ENCODE measurements around the gene HS1BP3.
A peak's percentile ranks its signal among the peaks of the same experiment; 100 is the strongest.

HS1BP3 gene

DNA sequence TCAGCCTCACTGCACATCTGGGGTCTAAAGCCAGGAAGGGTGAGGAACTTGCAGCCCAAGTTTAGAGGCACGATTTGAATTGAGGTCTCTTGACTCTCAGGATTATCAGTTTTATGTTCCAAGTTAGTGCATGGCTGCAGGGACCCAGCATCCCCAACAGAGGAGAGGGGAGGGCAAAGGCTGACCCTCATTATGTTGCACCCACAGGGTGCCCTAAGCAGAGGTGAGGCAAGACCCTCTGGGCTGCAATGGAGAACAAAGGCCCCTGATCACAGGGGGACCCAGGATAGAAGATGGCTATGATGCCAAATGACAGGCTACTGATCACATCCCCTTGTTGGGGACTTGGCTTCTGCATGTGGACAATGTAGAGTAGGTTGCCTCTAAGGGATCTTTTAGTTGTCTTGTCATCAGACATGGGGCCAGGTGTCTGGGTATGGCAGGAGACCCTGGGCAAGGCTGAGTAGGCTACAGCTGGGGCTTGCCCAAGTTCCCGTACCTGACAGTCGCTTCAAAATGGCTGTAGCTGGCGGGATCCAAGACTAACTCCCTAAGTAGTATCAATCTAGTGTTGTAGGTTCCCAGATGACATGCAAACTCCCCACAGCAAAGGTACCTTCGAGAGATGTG lies 11.5 kb upstream of the HS1BP3 start:
- DNase-seq: no peak

- DNase-seq: peak; percentile 15
These were observed 10.8 kb upstream of the HS1BP3 start for GRCh38 chr2:20661421-20662307.

DNA sequence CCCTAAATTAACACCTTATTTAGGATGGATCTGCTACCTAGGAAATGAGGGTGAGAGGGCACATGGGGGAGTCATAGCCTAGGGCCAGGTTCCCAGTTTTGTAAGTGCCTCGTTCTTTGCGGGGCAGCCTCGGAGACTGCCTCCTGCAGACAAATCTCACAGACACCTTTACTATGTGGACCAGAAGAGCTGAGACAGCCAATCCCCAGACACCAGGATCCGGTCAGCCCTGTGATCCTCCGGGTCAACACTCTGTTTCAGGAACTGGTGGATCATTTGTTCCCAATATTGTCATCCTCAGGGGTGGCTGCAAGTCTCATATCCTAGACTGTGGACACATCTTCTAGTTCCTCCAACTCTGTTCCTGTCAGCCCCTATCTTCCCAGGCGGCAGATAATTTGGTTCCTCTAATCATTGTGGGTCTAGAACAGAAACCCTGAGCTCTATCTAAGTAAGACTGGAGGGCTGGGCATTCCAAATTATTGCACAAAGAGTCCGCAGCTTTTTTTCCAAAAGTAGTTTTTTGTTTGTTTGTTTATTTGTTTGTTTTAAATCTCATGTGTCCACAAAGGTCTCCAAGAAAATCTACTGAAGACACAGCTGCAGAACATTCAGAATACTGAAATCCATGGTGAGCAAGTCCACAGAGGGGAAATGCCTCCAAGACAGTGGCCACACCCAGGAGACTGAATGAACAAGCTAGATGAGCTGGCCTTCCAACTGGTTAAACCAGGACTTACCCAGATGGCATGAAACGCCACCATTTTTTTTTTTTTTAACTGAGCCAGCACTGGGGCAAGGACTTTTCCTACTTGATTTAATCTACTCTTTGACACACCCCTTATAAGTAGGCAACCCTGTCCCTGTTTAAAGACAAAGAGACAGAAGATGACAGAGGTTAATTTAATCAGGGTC lies 9.9 kb upstream of the HS1BP3 start:
- DNase-seq: no peak

DNA sequence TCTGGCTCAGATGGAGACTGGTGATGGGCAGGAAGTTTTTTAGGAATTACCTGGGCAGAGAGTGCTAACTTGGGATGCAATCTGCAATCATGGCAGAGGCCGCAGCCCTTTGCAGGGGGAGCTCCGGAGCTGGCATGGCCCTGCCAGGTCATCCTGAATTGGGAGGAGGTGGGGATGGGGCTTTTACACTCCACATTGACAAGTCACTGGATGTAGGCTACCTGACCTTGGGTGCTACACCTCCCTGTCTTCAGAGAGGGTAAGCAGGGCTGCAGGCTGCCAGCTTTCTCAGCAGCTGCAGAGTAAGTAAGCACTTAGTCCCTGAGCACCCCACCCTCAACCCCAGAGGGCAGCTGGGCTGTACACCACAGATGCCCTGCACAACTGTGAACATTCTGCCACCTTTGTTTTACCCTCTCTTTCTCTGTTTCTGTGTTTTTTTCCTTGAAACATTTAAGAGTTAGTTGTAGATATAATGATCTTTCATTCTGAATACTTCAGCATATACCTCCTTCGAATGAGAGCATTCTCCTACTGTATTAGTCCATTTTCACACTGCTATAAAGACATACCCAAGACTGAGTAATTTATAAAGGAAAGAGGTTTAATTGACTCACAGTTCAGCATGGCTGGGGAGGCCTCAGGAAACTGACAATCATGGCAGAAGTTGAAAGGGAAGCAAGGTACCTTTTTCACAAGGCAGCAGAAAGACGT lies 6.8 kb upstream of the HS1BP3 start:
- no peak for DNase-seq

DNA sequence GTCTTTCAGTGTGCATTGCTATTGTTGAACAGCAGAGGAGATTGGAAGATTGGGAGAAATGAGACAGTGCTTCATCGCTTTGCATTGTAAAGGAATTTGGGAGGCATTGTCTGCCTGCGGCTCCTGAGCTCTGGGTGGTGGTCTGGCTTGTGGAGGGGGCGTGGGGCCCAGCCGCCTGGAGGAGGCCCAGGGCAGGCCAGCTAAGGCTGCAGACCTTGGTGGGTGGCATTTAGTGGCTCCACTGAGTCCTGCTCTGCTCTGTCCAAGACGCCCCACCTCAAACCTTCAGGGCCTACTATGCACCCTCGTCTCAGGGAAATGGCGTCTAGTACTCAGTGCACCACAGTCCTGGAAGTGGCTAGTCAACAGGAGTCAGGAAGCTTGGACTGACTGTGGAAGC lies 5.7 kb upstream of the HS1BP3 start:
- no peak for DNase-seq

DNA sequence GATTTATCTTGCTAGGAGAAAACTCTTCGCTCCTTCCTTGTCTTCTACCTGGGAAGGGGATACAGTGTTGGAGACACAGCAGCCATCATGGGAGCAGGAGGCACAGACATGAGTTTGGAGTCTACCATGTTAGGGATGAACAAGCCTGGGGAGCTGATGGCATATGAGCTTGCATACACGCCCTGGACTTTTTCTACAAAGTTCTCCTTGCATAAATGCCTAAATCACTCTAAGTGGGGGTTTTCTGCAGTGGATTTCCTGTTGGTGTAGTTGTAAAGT lies 3.6 kb upstream of the HS1BP3 start:
- DNase-seq: no peak

GRCh38 chr2:20653695-20654534 lies 3.0 kb upstream of the HS1BP3 start:
- peak; percentile 86 for DNase-seq

DNA sequence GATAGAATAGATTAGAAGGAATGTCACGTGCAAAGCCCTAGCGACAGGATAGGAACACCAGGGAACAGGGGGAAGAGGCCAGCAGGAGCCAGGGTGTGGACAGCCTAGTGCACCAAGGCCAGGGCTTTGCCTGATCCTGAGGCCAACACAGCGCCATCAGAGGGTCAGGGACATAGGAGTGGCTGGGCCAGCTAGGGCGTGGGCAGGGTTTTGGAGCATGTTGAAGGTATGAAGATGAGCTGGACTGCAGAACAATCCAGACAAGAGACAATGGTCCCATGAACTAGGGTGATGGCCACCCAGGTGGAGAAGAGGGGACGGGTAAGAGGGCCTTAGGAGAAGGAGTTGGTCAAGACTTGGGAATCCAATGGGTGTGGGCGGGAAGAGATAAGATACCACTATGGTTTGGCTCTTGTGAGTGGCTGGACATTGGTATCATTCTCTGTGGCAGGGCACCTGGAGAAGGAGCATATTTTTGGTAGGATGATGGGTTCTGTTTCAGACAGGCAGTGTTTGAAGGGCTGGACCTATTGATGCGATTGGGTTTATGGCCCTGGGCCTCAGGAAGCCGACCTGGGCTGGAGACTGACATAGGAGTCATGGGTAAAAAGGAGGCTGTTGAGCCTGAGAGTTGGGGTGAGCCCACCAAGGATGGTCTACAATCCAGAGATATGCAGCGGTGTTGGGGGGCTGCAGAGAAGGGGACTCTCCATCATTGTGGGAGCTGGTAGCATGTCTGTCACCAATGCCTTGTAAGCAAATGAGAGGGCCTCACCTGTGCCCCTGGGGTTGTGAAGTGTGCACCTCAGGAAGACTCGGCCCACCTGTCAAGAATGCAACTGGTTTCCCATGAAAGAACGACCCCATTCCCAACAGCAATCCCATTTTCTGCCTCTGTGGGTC lies 2.0 kb upstream of the HS1BP3 start:
- no peak for DNase-seq

GRCh38 chr2:20652141-20652540 lies 1.2 kb upstream of the HS1BP3 start:
- DNase-seq: no peak

- no peak for DNase-seq
These were observed 817 bp upstream of the HS1BP3 start for GRCh38 chr2:20651731-20652099.

DNA sequence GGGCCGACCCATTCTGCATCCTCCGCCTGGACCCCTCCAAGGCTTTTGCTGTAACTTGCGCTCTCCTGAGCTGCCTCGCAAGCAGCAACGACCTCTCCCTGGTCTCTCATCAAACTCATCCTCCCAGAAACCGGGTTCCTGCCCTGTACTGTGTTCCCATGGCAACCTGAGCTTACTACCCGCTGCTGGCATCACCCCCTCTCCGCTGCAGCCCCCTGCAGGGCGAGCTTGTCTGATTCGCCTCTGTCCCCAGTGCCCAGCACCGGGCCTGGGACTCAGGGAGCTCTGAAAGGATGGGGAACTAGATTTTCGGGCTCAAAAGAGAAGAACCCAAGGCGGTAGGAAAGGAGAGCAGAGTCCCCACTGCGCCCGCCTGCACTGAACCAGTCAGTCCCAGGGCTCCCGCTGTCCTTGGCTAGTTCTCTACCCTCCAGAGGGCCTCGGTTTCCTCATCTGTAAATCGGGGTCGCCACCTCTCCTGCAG lies 463 bp downstream of the HS1BP3 start:
- DNase-seq: no peak

DNA sequence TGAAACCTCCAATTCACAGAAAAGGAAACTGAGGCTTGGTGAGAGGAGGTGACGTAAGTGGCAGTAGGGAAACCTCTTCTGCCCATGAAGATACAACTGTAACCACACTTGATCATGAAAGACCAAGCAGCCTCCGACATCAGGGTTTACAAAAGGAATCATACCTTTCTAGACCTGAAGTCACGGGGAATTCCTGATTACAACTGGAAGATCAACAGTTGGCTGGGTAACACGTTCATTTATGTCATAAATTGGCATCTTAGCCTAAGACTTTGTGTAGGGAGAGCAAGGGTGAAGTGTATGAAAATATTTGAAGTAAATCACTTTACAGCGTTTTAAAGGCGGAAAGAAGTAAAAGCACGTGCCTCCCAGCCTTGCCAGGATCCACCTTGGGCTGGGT lies 922 bp downstream of the HS1BP3 start:
- DNase-seq: no peak

- DNase-seq: no peak
These were observed 1.3 kb downstream of the HS1BP3 start for GRCh38 chr2:20649576-20649975.

GRCh38 chr2:20648831-20649230 lies 2.1 kb downstream of the HS1BP3 start:
- DNase-seq: no peak

- no peak for DNase-seq
These were observed 2.7 kb downstream of the HS1BP3 start for GRCh38 chr2:20648206-20648605.

DNA sequence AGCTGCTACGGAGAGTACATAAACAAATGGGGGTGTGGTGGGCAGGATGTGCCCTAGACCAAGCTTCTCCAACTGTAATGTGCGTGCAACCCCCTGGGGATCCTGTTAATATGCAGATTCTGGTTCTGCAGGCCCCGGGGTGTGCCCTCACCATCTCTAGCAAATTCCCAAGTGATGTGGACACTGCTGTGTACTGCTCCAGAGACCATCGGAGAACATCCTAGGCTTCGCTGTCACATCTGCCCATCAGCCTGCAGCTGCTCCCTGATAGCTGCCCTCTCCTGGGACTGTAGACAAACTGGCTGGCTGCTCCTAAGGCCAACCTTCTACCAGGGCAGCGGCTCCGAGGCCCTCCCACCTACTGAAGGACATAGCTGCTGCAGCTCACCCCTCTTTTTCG lies 3.2 kb downstream of the HS1BP3 start:
- no peak for DNase-seq

DNA sequence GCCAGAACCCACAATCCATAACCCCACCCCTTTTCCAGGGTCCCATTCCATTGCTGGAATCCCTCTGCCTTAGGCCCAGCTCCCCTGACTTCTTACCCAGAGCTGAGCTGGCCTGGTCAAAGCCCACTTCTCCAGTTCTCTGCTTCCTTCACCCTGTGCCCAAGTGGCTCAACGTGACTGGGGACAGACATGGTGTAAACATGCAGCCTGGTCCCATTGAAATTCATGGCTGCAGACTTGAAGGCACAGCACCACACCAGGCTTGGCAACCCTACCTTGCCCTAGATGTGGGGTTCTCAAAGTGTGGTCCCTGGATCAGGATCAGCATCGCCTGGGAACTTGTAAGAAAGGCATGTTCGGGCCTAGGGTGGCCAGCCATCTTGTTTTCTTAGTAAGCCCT lies 3.7 kb downstream of the HS1BP3 start:
- DNase-seq: no peak

- DNase-seq: no peak
These were observed 4.5 kb downstream of the HS1BP3 start for GRCh38 chr2:20646446-20646845.

- no peak for DNase-seq
These were observed 5.1 kb downstream of the HS1BP3 start for GRCh38 chr2:20645761-20646160.

DNA sequence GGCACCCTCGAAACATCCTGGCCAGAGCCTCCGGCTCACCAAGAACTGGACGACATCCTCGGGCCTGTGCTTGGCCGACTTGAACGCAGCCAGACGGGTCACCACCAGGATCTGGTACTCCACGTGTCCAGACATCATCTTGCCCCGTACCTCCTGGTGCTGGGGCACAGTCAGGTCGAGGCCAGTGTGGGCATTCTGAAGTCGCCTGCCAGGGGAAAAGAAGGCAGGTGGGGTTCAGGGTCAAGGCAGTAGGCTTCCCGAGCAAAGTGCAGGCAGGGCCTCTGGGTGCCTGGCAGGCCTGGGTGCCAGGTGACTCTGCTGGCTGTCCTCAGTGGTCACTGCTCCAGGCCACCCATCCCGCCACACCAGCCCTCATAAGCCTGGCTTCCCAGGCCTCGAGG lies 5.6 kb downstream of the HS1BP3 start:
- DNase-seq: no peak

DNA sequence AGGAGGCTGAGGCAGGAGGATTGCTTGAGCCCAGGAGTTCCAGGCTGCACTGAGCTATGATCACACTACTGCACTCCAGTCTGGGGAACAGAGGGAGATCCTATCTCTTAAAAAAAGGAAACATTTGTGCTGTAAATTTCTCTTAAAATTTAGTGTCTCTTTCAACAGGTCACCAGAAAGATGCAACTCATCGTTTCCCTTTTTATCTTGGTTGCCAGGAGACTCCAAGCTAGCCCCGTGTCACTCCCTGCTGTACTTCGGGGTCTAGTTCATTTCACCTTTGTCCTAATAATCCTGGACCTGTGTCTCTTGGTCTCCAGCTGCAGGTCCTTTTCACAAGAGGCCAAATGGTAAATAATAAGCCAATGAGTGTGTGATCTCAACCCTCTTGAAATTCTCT lies 7.1 kb downstream of the HS1BP3 start:
- no peak for DNase-seq

Measured in GF-D8 (cell line).